SK-N-DZ (cell line): Measurements from ENCODE around the gene SULT1C3.

ENCODE experiments used
- DNase-seq: peaks from one replicate; pipeline ENCODE4 v3.0.0-alpha.2; 2015; ENCODE audit warnings: low spot score

Gene SULT1C3

DNA sequence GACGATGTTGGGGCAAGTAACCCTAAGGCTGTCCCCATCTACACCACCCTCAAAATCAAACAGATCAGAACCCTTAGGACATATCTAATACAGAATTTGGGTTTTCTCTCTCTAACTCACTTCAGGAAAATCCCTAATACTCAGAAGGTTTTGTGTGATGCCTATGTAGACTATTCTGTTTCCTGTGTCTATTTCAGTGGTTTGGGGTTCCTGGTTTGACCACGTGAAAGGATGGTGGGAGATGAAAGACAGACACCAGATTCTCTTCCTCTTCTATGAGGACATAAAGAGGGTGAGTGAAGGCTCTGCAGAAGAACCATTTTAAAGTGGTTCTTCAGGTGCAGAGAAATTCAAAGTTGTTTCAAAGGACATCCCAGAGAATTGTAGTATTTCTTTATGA is 65.2 kb downstream of the SULT1C3 start:
- DNase-seq: no peak

DNA sequence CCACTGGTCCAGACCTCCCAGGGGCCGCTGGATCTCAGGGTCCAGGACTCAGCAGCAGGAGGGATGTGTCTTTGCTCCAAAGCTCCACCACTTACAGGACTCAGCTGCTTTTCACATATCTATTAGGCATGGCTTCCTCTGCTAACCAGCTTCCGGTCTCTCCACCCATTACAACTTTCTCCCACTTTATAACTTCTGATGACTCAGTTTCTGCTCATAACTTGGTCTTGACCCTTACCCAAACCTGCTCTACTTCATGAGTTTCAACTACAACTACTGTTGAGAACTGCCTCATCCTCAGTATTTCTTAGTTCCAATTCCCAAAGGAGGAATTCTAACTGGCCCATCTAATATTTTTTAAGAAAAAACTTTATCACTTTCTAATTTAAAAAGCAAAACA is 66.1 kb downstream of the SULT1C3 start:
- no peak for DNase-seq

DNA sequence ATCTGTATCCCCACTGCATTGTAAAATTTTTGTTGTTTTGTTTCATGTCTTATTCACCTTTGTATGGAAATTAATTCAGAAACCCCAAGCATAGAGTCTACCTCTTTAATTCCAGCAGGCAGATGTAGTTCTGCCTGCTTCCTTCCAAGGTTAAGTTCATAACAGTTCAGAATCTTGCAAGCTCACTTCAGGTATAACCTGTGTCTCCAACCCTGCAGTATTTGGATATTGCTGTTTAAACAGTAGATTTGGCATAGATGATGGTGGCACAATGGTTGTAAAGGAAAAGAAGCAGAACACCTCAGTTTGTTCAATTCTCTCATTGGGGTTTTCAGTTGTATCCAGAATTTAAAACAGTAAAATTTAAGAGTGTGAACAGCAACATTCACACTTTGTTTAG is 70.1 kb downstream of the SULT1C3 start:
- DNase-seq: no peak
